HFF-Myc (cell line): ENCODE results near the gene ZCCHC24.

Experiments used
- DNase-seq: peaks from one replicate; pipeline ENCODE4 v3.0.0-alpha.2; 2011; ENCODE audit warnings: low read depth; ENCODE audit errors: extremely low read depth
- H3K4me3 ChIP-seq: replicated peaks from 2 replicates; pipeline ENCODE4 v1.5.1; 2011; ENCODE audit warnings: low read depth, mild to moderate bottlenecking, control low read depth, low read length
- TF ChIP-seq, protein P1 (sequence below): IDR thresholded peaks from 2 replicates; pipeline ENCODE4 v1.5.1; 2012; ENCODE audit warnings: mild to moderate bottlenecking, low read depth, low read length, control low read depth; ENCODE audit errors: missing control alignments

ZCCHC24 gene

DNA sequence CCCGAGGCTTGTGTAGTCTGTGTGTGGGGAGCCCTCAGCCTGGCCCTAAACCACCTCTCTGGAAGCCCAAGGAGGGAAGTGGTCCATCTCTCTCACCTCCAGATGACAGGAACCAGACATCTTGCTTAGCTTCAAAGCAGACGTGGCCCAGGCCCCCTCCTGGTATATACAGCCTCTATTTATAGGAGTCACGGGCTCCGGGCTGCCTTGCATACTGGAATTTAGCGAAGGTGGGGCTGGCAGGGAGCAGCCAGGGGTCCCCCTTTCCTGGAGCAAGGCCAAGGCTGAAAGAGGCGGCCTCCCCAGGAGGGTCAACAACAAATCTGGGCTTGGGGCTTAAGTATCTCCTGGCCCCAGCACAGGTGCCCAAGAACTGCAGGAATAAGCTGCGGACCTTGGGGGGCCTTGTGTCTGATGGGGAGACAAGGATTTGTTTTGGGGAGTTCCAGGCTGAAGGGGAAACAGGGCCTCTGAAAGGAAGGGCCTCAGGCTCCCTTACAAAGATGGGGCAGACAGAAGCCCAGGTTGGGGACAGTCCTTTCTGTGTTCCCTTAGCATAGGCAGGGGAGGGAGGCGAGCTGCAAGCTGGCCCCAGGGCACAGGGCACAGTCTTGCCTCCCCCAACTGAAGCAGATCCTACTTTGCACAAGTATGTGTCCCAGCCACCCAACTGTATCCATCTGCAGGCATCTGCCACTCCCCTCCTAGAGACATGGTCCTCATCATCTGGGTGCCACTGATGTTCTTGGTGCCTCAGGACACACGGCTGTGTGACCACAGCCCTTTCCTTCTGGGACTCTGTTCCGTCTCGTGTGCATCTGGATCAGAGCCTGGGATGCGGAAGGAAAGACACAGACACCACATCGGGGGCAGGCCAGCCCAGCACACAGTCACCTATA lies 11.9 kb downstream of the ZCCHC24 start:
- TF ChIP-seq, protein P1, sequence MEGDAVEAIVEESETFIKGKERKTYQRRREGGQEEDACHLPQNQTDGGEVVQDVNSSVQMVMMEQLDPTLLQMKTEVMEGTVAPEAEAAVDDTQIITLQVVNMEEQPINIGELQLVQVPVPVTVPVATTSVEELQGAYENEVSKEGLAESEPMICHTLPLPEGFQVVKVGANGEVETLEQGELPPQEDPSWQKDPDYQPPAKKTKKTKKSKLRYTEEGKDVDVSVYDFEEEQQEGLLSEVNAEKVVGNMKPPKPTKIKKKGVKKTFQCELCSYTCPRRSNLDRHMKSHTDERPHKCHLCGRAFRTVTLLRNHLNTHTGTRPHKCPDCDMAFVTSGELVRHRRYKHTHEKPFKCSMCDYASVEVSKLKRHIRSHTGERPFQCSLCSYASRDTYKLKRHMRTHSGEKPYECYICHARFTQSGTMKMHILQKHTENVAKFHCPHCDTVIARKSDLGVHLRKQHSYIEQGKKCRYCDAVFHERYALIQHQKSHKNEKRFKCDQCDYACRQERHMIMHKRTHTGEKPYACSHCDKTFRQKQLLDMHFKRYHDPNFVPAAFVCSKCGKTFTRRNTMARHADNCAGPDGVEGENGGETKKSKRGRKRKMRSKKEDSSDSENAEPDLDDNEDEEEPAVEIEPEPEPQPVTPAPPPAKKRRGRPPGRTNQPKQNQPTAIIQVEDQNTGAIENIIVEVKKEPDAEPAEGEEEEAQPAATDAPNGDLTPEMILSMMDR, result no peak
- no peak for DNase-seq
- no peak overlapping the region for H3K4me3 ChIP-seq

GRCh38 chr10:79431891-79432831 lies 13.3 kb downstream of the ZCCHC24 start:
- TF ChIP-seq, protein P1, result no peak
- H3K4me3 ChIP-seq, result no peak overlapping the region
- no peak for DNase-seq

DNA sequence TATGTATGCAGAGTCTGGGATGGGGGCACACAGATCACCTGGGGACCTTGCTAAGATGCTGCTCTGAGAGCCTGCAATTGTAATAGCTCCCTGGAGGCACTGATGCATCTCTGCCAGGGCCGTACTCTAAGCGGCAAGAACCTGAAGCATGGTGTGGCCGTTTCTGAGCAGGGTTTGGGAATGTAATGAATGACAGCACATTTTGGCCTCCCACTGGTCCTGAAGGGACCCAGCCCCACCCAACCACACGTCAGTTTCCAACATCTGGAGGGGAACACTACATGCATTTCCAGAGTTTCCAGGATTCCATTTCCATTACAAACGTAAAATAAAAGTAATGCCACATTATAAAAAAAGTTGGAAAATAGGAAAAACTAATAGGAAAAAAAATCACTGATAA lies 14.0 kb downstream of the ZCCHC24 start:
- TF ChIP-seq, protein P1, result no peak
- DNase-seq, result no peak
- H3K4me3 ChIP-seq, result no peak overlapping the region

GRCh38 chr10:79430936-79431335 lies 14.5 kb downstream of the ZCCHC24 start:
- DNase-seq, result no peak
- no peak overlapping the region for H3K4me3 ChIP-seq
- TF ChIP-seq, protein P1, result no peak

GRCh38 chr10:79430325-79430905 lies 15.0 kb downstream of the ZCCHC24 start:
- no peak for DNase-seq
- H3K4me3 ChIP-seq, result no peak overlapping the region
- TF ChIP-seq, protein P1, result no peak

DNA sequence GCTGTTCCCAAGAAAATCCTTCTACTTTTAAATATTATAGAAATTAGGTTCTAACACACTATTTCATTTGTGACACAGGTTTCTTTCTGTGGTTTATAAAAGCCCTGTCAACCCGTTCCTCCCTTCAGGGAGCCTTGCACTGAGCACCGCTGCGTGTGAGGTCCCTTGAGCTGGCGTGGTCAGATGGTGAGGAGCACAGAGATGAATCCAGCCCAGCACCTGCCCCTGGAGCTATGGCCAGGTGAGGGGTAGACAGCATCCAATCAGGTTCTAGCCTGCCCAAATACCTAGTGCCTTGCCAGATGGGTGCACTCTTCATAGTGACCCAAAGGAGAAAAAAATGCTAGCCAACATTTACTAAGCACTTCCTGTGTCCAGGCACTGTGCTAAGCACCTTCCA lies 15.7 kb downstream of the ZCCHC24 start:
- no peak for DNase-seq
- no peak overlapping the region for H3K4me3 ChIP-seq
- TF ChIP-seq, protein P1, result no peak
